Fibroblast of skin of back (primary cell): ENCODE data around the gene AGRP. TPM values are rescaled to one million over a fixed set of nuclear protein-coding genes. Genes with fewer than 3 reads are reported as not detected.
A peak's percentile ranks its signal among the peaks of the same experiment; 100 is the strongest.
"Not testable (repeated sequence)": the region's sequence is repeated elsewhere in the genome, so short reads cannot be mapped to it uniquely, and the experiment has no call there.

Experiments used
- DNase-seq: peaks from one replicate; pipeline ENCODE4 v3.0.0-alpha.2; 2013
- polyA plus RNA-seq, 2 experiments: library from polyadenylated mRNA; unstranded; fragments of 120-200 nt; gene quantifications; one replicate each; pipeline ENCODE4 v1.2.1, GENCODE V29; 2013; ENCODE audit not compliant: insufficient read length in 2 of 2

Gene AGRP, protein sequence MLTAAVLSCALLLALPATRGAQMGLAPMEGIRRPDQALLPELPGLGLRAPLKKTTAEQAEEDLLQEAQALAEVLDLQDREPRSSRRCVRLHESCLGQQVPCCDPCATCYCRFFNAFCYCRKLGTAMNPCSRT
- polyA plus RNA-seq (2013, experiment 1 of 2; ENCODE audit: insufficient read length), result not detected
- polyA plus RNA-seq (2013, experiment 2 of 2; ENCODE audit: insufficient read length), result not detected

DNA sequence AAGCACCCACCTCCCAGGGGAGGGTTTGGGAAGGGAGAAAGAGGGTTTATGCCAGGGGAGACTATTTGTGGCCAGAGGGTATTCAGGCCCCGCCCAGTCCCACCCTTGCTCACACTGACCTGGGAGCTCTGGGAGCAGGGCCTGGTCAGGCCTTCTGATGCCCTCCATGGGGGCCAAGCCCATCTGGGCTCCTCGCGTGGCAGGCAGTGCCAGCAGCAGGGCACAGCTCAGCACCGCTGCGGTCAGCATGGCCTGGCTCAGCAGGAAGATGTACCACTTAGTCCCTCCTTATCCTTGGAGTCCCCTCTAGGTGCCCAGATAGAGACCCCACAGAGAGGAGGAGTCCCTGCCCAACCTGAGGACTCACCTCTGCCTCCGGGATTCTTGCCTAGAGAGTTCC lies at the start of gene AGRP:
Gene AGRP (minus strand): TSS at position 398 of the 400 bp plus-strand sequence. CDS start 149 bp downstream, at position 249.
- no peak for DNase-seq

DNA sequence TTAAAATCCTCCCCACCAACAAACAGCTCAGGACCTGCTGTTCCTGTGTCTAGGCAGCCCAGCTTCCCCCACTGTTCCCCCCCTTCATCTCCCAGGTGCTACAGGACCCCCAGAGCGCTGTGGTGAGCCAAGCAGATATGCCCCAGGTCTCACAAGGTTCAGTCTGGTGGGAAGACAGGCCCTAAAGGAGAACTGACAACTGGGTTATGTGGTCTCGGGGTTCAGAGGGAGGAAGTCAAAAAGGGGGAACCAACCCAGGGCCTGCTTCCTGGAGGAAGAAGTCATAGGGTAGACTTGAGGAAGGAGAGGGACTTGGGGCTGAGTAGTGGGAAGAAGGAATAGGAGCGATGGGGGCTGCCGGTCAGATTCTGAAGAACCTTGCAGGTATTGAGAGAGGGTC lies 47.9 kb upstream of the AGRP start:
- DNase-seq, result no peak

DNA sequence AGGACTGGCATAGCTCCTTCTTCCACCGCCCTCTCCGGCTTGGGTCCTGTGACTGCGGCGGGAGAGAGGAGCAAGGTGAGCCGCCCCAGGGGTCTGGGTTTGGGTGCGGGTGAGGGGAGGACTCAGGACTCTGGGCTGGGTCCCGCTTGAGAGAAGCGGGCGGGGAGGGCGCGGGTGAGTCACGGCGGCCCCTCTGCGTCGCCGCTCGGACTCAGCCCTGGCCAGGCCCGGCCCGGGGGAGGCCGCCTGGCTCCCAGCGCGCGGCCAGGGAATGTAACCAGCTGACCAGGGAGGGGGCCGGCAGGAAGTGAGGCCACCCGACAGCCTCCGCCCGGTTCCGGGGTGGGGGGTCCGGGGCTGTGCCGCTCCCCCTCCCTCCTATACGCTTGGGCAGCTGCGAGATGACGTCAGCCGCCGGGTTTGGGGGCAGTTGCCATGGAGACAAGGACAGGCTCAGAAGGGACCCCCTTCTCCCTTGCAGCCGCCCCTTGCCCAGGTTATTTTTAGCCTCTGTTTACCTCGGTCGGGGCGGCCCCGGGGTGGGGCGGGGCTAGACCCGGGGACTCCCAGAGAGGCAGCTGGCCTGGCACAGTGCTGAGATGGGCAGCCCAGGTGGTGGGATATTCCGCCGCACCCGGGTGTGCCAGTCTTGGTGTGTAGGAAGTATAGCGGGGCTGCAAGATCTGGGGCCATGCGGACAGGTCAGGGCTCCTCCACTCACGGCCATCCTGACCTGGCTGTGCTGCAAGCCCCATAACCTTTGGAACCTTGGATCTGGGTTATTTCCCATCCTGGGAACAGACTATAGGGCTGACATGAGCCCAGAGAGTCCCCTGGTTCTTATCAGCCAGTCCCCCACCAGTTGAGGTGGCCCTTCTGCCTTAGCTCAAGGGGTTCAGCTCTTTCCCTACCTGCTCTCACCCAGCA lies 46.9 kb upstream of the AGRP start:
- peak; percentile 81 for DNase-seq

DNA sequence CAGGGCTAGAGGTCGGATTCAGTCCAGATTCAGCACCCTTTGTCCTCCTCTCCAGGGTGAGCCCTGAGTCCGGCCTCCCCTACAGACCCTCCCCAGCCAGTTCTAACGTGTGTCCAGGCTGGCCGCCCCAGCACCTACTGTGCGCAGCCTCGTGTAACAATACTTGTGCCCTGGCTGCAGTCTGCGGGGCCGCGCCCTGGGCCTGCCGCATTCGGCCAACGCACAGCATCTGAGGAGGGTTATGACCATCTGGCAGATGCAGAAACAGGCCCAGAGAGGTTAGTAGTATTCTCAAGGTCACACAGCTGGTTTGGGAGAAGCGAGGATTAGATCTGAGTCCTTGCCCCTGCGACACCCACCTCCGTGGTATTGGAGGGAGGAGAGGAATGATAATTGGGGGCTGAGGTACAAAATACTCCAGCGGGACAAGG lies 46.2 kb upstream of the AGRP start:
- no peak for DNase-seq

DNA sequence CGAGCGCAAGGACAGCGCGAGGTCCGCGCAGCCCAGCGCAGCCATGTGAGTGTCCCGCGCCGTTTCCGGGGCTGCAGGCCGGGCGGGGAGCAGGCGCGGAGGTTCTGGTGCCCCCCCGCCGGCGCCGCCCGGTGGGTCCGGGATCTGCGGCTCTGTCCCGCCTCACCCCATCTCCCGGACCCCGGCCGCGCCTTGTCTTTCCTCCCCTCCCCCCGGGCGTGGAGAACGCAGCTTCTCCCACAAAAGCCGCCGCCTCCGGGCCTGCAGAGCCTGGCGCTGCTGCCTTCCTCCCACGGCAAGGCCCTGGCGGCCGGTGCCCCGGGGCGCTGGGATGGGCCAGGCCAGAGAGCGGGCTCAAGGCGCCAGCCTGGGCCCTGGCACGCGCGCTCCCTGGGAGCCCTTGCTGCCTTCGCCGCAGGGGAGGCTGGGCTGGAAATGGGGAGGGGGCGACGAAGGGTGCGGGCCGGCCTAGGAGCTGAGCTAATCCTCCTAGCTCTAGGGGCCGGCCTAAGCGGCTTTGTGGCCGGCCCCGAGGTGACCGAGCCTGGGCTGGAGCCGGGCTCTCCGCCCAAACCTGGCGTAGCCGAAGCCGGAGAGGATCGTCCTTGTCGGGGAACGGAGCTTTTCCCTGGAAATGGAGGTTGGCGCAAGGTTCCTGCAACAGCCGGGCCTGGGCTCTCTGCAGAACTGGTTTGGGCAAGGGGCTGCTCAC lies 45.7 kb upstream of the AGRP start:
- DNase-seq, result peak; percentile 41

DNA sequence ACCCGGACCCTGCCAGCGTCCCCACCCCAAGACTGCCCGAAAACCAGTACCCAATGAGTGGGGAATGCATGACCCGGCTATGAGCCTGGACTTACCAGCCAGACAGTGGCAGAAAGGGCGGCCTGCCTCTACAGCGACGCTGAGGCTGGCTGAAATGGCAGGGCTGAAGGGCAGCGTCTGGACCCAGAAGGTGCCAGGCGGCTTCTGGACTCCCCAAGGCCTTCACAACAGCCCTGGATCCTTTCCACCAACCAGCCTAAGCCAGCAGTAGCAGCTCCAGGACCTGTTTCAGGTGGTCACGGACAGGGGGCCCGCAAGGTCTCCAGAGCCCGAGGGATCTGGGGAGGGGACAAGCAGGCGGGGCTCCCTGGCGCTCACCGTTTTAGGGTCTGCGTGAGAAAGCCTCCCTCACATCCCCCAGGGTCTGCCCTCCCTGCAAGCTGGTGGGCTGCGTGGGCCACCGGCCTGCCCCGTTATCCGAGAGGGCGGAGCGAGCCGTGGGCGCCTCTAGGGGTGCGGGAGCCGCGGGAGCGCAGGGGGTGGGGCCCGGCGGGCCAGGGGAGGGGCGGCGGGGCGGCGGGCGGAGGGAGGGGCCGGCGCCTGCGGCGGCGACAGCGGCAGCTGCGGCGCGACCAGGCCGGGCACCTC lies 45.0 kb upstream of the AGRP start, which contains the start of gene RIPOR1:
Gene RIPOR1 (plus strand): TSS at position 608 of the 648 bp plus-strand sequence. CDS start 9,618 bp downstream, outside the sequence.
- peak; percentile 45 for DNase-seq

DNA sequence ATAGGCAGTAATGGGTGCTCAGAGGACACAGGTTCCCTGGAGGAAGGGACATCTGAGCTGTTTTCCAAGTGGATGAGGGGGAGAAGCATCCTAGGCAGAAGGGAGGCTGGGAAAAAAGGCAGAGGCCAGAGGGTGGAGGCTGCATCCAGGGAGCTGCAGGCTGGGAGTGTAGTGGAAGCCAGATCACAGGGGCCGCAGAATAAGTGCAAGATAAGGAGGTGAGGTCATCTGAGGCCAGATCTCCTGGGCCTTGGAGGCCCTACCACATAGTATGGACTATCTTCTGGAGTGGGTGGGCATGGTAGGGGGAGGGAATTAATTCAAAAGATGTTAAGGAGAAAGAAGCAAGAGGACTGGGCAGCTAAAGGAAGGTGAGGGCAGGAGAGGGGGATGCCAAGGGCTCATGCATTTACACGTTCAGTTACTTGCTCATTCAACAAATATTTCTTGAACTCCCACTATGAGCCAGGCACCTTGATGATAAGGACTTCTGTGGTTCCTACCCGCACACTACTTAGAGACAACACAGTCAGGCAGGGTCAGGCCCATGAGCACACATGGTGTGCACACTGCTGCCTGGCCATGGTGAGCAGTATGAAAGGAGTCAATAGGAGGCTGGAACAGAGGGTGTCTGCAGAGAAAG lies 42.9 kb upstream of the AGRP start:
- no peak for DNase-seq

DNA sequence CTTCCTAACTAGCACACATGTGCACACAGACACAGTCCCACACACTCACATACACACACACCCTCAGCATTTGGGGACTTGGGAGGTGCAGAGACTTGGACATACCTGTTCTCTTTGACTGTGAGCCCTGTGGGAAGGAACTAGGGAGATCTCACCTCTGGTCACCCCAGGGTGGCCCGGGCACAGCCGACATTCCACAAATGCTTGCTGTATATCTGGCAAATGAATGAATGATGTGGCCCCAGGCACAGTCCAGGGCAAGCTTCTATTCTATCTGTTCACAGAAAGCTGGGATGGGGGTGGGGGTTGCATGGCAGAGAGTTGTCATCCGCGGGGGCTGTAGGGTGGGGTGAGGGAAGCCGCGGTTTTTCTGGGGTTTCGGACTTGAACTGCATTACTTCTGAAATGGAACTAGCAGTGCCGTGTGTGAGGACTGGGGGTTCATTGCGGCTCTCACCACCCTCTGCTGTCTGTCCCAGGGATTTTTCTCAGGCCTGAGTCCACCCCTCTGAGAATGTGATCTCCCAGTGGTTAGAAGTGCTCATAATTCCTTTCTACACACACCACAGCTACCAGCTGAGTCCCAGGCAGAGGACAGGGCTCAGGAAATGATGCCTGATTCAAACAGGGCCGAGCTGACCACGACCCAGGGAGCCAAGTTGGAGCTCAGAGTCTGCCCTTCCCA lies 42.0 kb upstream of the AGRP start:
- peak; percentile 52 for DNase-seq

DNA sequence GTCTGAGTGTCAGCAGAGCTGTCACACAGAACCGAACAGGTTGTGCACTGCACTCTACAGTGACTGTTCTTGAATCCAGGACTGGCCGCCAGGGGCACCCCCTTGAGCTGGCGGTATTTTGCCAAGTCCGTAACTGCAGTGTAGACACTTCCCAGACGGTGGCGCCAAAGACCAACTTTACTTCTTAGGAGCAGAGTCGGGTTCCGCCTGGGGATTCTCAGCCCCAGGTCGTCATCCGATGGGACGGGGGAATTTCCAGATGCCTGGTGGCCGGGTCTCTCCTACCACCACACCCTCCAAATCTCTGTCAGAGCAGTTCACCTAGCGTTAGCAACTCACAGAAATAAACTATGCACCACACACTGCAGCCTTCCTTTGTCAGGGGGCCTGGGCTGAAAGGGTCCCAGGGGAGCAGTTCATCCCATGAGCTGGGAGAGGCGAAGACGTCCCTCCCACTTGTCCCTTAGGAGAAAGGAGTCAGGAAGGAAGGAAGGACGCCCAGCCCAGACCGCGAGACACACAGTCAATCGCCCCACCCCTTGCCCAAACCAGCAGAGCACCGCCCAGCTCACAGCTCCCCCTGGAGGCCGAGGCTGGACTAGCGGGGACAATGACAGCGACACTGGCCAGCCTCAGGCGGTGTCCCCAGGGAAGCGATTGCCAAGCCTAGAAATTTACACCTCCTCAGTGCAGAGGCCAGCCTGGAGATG lies 37.9 kb upstream of the AGRP start:
- peak; percentile 95 for DNase-seq

DNA sequence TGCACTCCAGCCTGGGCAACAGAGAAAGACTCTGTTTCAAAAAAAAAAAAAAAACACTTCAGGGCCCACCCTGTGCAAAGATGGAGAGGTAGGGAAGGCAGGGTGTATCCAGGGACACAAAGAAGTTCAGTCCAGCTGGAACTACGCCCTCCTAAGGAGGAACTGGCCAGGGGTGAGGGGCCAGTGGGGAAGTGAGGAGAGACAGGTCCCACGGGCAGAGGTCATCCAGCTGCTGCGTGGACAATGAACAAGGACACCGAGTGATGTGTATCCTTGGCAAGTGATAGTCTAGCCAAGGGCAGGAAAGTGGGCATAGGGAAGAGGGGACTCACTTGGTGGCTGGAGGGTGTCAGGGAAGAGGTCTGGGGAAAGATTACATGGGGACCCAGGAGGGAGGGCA lies 35.9 kb upstream of the AGRP start:
- no peak for DNase-seq

DNA sequence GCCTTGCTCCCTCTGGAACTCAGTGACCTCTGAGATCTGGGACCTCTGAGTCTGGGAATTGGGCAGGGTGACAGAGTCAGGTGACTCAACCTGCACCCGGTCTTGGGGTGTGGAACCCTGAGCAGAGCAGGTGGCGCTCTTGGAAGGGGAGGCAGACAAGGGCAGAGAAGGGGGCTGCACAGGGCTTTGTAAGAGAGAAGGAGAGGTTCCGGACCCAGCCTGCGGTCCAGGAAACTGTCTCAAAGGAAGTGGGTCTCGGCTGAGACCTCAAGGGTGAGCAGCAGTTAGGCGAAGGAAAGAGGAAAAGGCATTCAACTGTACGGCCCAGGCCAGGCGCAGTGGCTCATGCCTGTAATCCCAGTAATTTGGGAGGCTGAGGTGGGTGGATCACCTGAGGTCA lies 35.3 kb upstream of the AGRP start:
- DNase-seq, result no peak

DNA sequence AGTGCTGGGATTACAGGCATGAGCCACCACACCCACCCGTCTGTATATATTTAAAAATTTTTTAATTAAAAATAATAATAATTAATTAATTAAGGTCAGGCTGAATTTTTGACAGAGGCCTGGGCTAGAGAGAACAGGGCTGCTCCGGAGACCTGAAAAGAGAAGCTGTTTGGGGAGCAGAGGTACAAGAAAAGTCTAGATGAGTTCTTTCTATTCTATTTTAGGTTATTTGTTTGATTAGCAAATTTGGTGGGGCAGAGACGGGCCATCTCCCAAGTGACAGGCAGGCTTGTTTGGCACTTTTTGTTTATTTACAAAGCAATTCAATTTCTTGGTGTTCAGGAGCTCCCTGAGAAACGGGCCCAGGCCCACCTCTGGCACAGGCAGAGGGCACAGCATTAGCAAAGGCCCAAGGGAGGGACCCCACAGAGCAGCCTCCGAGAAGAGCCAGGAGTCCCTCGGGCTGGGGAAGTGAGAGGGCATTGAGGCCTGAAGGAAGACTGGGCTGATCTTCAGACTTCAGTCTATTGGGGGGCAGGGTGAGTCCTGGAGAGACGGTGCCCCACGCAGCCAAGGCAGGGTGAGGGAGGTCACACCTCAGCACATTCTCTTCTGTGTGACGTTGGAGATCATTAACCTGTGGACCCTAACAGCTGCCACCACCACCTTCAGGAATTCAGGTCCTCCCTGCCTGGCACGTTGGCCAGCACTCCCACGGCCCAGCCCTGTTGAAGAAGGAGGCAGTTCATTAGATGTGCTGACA lies 34.5 kb upstream of the AGRP start:
- no peak for DNase-seq

DNA sequence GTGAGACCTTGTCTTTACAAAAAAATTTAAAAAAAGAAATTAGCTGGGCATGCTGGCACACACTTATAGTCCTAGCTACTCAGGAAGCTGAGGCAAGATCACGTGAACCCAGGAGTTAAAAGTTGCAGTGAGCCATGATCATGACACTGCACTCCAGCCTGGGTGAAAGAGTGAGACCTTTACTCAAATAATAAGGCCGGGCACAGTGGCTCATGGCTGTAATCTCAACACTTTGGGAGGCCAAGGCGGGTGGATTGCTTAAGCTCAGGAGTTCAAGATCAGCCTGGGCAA lies 33.8 kb upstream of the AGRP start:
- no peak for DNase-seq

DNA sequence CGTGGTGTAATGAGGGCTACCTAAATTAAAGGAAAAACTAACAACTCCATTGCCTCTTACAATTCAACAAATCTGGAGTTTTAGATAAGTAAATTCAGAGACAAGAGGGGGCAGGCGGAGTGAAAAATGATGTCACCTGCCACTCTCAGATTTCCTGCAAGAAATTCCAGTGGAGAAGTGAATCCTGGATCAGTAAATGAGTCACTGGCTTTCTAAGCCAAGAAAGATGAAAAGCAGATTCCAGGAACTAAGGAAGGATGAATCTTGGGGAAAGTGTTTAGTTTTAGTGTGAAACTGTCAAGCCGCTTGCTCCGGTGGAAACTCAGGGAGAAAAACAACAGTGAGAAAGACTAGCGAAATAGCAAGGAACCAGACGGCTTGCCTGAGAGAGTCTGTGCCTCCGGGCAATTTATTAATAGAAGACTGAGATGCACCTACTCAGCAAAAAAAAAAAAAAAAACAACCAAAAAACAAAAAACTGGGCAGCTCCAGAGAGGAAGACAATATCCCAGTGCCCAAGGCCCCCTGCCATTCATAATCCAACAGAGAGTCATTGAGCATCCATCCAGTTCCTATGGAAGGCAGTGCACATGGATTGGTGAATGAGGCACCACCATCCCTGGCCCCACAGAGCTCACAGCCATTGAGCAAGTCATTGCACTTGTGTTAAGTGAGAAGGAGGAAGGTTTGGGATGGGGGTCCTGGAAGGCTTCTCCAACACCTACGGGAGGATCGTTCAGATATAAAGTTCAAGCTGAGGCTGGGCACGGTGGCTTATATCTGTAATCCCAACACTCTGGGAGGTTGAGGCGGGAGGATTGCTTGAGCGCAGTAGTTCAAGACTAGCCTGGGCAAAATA lies 33.2 kb upstream of the AGRP start:
- peak; percentile 78 for DNase-seq

DNA sequence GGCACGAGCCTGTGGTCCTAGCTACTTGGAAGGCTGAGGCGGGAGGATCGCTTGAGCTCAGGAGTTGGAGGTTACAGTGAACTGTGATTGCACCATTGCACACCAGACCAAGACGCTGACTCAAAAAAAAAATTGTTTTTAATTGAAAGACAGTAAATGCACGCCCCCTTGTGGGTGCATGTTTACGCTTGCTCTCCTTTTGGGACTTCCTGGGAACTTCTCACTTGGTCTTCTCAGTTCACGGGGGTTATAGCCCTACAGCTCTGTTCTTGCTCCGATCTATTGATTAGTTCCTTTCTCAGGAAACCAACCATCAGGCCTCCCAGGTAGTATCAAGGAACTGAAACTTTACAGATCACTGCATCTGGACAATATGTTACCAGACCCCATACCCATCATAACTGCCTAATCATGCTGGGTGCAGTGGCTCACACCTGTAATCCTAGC lies 31.1 kb upstream of the AGRP start:
- peak; percentile 75 for DNase-seq

DNA sequence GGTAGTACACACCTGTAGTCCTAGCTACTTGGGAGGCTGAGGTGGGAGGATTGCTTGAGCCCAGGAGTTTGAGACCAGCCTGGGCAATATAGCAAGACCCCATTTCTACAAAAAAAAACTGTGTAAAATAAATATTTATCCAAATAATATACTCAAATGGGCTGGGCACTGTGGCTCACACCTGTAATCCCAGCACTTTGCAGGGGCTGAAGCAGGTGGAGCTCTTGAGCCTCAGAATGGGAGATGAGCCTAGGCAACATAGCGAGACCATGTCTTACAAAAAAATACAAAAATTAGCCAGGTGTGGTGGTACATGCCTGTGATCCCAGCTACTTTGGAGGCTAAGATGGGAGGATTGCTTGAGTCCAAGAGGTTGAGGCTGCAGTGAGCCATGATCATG lies 30.5 kb upstream of the AGRP start:
- DNase-seq, result not testable (repeated sequence)

DNA sequence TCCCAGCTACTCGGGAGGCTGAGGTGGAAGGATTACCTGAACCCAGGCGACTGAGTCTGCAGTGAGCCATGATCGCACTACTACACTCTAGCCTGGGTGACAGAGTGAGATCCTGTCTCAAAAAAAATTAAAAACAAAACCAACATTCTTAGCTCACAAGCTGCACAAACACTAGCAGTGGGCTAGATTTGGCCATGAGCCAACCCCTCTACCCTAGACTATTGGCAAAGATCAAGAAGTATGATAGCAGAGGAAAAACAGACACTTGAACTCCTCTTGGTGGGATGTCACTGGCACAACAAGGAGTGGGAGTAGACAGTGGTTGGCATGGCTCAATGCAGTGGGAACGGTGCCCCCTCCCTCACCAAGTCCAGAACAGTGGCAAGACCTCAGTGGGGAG lies 25.7 kb upstream of the AGRP start:
- no peak for DNase-seq

DNA sequence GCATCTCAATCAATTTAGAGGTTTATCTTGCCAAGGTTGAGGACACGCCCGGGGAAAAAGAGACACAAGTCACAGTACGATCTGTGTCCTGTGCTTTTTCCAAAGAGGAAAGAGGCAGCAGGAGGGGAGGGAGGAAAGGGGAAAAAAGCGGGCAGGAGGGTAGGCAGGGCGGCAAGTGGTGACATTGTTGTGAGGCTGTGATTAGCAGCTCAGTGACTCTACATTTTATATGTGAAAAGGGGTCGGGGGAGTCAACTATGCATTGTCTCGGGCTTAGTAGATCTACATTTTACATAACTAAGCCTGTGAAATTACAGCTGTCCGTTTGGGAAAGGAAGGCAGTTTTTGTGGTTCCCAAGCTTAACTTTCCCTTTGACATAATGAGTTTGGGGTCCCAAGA lies 23.1 kb upstream of the AGRP start:
- no peak for DNase-seq
